ENCODE results near the gene PRMT7. TPM values are rescaled to one million over a fixed set of nuclear protein-coding genes. Genes with fewer than 3 reads are reported as not detected.

PRMT7 gene
- total RNA-seq, 2 experiments from 2014 or later, result 62.7 to 70.7 TPM

DNA sequence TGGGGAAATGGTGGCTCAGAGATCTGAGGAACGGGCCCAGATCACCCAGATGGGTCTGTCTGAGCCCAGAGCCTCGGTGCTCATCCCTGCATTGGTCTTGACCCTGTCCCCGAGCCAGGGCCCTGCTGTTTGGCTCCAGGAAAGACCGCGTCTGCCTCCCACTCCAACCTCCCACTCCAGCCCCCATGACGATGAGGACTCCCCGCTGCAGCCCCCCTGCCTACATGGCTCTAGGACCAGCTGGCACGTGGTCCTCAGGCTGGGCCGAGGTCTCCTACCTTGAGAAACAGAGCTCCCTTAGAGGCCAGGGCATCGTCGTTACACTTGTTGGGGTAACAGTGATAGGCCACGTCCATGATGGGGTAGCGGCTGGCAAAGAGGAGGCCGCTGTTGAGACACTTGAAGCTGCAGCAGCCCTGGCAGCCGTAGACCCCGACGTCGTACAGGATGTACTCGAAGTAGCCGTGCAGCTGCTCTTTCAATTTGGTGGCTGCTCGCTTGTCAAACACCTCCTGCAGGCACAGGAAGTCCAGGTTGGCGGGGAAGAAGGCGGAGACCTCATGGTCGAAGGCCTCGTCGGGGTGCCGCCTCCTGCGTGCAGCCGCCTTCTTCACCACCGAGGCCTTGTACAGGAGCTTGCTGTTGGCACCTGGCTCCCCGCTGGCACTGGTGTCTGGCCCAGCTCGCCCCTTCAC, 59.9 kb downstream of the PRMT7 start:
- no peaks in the 10 kb centered on the region for H3K36me3 Mint-ChIP-seq (ENCODE audit: low read depth)
- no peak overlapping the region for H3K27ac Mint-ChIP-seq
- intact Hi-C loops (cut with DNase I, micrococcal nuclease), result no loop called here
- no peak for ATAC-seq
- H3K4me3 Mint-ChIP-seq, result no peak overlapping the region
- peak; percentile 54 for DNase-seq
- POLR2A ChIA-PET, result interaction anchor here (1.2 kb wide), 1 partner anchor 11 kb away, joined by 4 read pairs; no protein-coding TSS in a partner anchor
- H3K9me3 Mint-ChIP-seq (ENCODE audit: low read depth), result no peaks in the 10 kb centered on the region
- peaks cover 5% of the 10 kb centered on the region for H3K27me3 Mint-ChIP-seq
- CTCF ChIA-PET, result interaction anchor here (1.0 to 1.5 kb wide), 6 partner anchors 11 to 109 kb away, joined by 3 to 6 read pairs (median 4); partner anchors contain the start of gene SLC7A6
- H3K4me1 Mint-ChIP-seq, result peaks cover 37% of the 10 kb centered on the region

- DNase-seq (no peak), ATAC-seq (no peak)
- H3K4me1 Mint-ChIP-seq, result peaks cover 37% of the 10 kb centered on the region
- H3K27me3 Mint-ChIP-seq, result peaks cover 3% of the 10 kb centered on the region
- ChIA-PET CTCF (interaction anchor here (1.0 to 1.5 kb wide), 5 partner anchors 10 to 139 kb away, joined by 3 to 6 read pairs (median 4); partner anchors contain the start of gene SLC7A6), POLR2A (interaction anchor here (1.2 kb wide), 1 partner anchor 11 kb away, joined by 4 read pairs; no protein-coding TSS in a partner anchor)
- intact Hi-C loops (cut with DNase I, micrococcal nuclease), result no loop called here
- H3K27ac Mint-ChIP-seq, result no peak overlapping the region
- H3K4me3 Mint-ChIP-seq, result no peak overlapping the region
- H3K36me3 Mint-ChIP-seq (ENCODE audit: low read depth), result no peaks in the 10 kb centered on the region
- H3K9me3 Mint-ChIP-seq (ENCODE audit: low read depth), result no peaks in the 10 kb centered on the region
Observed at GRCh38 chr16:68371276-68371651, 60.4 kb downstream of the PRMT7 start.

GRCh38 chr16:68371706-68372380, 61.0 kb downstream of the PRMT7 start:
- peaks cover 2% of the 10 kb centered on the region for H3K27me3 Mint-ChIP-seq
- no peak overlapping the region for H3K27ac Mint-ChIP-seq
- CTCF ChIA-PET, result interaction anchor here (0.8 to 1.5 kb wide), 5 partner anchors 8 to 139 kb away, joined by 3 to 6 read pairs (median 3); partner anchors contain the start of gene SLC7A6
- H3K9me3 Mint-ChIP-seq (ENCODE audit: low read depth), result no peaks in the 10 kb centered on the region
- POLR2A ChIA-PET, result interaction anchor here (1.2 kb wide), 1 partner anchor 10 kb away, joined by 4 read pairs; no protein-coding TSS in a partner anchor
- peaks cover 37% of the 10 kb centered on the region for H3K4me1 Mint-ChIP-seq
- no peaks in the 10 kb centered on the region for H3K36me3 Mint-ChIP-seq (ENCODE audit: low read depth)
- no peak for ATAC-seq
- H3K4me3 Mint-ChIP-seq, result no peak overlapping the region
- intact Hi-C loops (cut with DNase I, micrococcal nuclease), result no loop called here
- DNase-seq, result no peak

DNA sequence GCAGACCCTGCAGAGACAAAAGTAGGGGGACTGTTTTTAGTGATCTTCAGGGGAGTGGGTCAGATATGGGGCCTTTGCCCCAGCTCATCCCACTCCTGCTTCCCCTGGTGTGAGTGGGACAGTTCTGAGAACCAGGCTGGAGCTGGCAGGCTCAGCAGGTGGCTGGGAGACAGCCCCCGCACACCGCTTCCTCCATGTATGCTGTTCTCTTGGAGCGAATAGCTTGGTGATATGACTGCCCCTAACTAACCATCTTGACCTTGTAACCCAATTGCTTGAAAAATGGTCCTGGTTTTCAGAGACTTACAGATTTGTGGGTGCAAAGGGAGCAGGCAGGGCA, 61.5 kb downstream of the PRMT7 start:
- Mint-ChIP-seq H3K36me3 (ENCODE audit: low read depth) (no peaks in the 10 kb centered on the region), H3K4me3 (no peak overlapping the region), H3K27ac (no peak overlapping the region), H3K27me3 (peaks cover 2% of the 10 kb centered on the region), H3K4me1 (peaks cover 35% of the 10 kb centered on the region), H3K9me3 (ENCODE audit: low read depth) (no peaks in the 10 kb centered on the region)
- CTCF ChIA-PET, result interaction anchor here (0.8 to 1.4 kb wide), 2 partner anchors 8 to 138 kb away, joined by 3 read pairs; no protein-coding TSS in a partner anchor
- no peak for ATAC-seq
- intact Hi-C loops (cut with DNase I, micrococcal nuclease), result no loop called here
- DNase-seq, result no peak
- POLR2A ChIA-PET, result no interaction called here

DNA sequence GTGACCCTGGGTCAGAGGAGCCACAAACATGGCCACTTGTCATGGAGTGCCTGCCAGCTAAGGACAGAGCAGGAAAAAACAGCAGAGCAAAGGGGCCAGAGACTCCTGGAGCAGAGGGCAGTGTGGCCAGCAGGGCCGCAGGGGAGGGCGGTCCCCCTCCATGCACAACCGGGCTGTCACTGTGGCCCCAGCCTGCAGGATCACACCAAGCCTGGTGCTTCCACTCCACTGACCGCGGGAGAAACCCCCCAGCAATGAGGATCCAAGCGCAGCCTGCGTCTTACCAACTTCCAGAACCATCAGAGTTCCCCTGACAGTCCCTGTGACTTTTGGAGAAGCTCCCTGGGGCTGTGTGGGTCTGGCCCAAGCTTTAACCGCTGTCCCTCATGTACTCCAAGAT, 62.0 kb downstream of the PRMT7 start:
- ATAC-seq (no peak), DNase-seq (no peak)
- Mint-ChIP-seq H3K36me3 (ENCODE audit: low read depth) (no peaks in the 10 kb centered on the region), H3K4me1 (peaks cover 32% of the 10 kb centered on the region), H3K4me3 (no peak overlapping the region), H3K9me3 (ENCODE audit: low read depth) (no peaks in the 10 kb centered on the region), H3K27ac (no peak overlapping the region), H3K27me3 (no peaks in the 10 kb centered on the region)
- ChIA-PET CTCF (interaction anchor here (0.6 kb wide), 1 partner anchor 21 kb away, joined by 3 read pairs; no protein-coding TSS in a partner anchor), POLR2A (no interaction called here)
- intact Hi-C loops (cut with DNase I, micrococcal nuclease), result no loop called here

DNA sequence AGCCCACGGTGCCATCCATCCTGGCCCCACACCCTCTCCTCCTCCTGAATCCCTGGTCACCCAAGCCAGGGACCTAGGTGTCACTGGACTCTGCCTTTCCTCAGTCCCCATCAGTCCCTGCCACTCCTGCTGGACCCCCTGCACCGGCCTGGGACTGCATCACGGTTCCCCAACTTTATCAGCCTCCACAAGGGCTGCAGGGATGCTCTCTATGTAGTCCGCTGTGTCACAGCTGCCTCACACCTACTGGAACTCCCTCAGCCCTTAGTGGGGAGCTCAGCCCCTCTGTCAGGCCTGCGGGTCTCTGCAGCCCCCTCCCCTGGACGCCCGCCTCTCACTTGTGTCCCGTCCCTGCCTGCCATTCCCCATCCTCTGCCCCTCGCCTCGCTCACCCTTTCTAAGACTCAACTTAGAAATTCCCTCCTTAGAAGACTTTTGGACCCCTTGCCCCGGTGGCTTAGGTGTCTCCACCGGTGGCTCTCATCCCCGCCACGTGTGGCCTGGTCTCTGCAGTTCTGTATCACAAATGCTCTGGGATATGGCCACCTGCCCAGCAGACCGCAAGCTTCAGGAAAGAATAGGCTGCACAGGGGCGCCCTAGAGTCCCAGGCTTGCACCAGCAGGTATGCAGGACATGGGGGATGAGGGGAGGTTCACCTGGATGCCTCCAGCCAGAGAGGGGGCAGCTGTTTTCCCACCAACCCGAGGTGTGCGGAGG, 62.9 kb downstream of the PRMT7 start:
- H3K27ac Mint-ChIP-seq, result no peak overlapping the region
- intact Hi-C loops (cut with DNase I, micrococcal nuclease), result no loop called here
- H3K9me3 Mint-ChIP-seq (ENCODE audit: low read depth), result no peaks in the 10 kb centered on the region
- CTCF ChIA-PET, result interaction anchor here (0.6 kb wide), 1 partner anchor 20 kb away, joined by 3 read pairs; no protein-coding TSS in a partner anchor
- H3K4me1 Mint-ChIP-seq, result peaks cover 26% of the 10 kb centered on the region
- POLR2A ChIA-PET, result no interaction called here
- no peaks in the 10 kb centered on the region for H3K36me3 Mint-ChIP-seq (ENCODE audit: low read depth)
- no peak for ATAC-seq
- no peaks in the 10 kb centered on the region for H3K27me3 Mint-ChIP-seq
- DNase-seq, result no peak
- no peak overlapping the region for H3K4me3 Mint-ChIP-seq

DNA sequence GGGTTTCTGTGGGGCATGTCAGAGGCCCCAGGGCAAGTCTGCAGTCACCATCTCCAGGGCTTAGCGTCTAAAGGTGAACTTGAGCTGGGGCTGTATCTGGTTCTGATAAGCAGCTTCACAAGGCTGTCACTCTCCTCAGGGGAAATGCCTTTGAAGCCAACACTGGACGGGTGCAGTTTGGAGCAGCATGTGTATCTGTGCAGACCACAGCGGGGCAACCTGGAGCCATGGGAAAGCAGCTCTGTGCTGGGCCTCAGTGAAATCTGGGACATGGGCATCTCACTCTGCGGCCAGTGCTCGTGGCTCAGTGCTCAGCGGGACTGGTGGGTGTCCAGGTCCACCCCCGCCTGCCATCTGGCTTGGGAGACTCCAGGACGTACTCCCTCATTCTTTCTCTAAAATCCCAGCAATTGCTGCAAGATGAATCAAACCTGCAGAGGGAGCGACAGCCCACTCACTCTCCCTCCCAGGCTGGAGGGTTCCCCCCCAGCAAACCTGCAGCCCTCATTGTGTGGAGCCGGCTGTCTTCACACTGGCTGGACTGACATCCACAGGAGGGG, 63.5 kb downstream of the PRMT7 start:
- H3K27ac Mint-ChIP-seq, result no peak overlapping the region
- no peaks in the 10 kb centered on the region for H3K9me3 Mint-ChIP-seq (ENCODE audit: low read depth)
- H3K36me3 Mint-ChIP-seq (ENCODE audit: low read depth), result no peaks in the 10 kb centered on the region
- intact Hi-C loops (cut with DNase I, micrococcal nuclease), result no loop called here
- ChIA-PET CTCF (no interaction called here), POLR2A (no interaction called here)
- H3K4me1 Mint-ChIP-seq, result peaks cover 26% of the 10 kb centered on the region
- H3K27me3 Mint-ChIP-seq, result peaks cover 2% of the 10 kb centered on the region
- DNase-seq, result no peak
- H3K4me3 Mint-ChIP-seq, result no peak overlapping the region
- no peak for ATAC-seq

DNA sequence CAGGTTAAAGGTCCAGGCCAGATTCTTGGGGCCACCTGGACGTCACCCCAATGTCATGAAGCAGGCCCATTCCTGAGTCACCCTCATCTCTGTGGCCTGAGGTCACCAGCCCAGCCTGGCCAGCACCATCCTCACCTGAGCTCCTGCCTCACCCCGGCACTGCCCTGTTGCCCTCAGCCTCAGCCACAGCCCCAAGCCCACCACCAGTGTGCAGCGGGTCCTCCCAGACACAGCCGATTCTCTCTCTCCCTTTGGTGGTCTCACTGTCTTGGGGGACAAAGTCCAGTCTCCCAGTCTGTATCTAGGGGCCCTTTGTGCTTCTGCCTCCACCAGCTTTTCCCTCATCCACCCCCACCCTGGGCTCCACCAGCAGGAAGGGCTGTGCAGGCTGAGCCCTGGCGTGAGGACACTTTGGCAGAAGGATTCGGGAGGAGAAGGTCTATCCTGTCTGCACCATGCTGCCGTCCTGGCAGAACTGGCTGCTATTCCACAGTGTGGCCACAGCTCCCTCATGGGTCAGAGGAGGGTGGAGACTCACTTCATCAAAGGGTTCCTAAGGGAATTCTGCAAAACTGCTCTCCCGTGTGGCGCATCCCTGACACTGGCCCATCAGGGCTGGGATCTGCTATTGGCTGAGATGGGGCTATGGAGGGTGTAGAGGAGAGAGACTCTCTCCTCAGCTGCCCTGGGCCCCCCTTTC, 64.3 kb downstream of the PRMT7 start:
- CTCF ChIA-PET, result interaction anchor here (1.1 kb wide), 1 partner anchor 11 kb away, joined by 3 read pairs; no protein-coding TSS in a partner anchor
- intact Hi-C loops (cut with DNase I, micrococcal nuclease), result no loop called here
- Mint-ChIP-seq H3K27me3 (peaks cover 2% of the 10 kb centered on the region), H3K27ac (no peak overlapping the region), H3K4me1 (peaks cover 26% of the 10 kb centered on the region), H3K9me3 (ENCODE audit: low read depth) (no peaks in the 10 kb centered on the region), H3K4me3 (no peak overlapping the region), H3K36me3 (ENCODE audit: low read depth) (no peaks in the 10 kb centered on the region)
- ATAC-seq, result no peak
- DNase-seq, result no peak
- POLR2A ChIA-PET, result no interaction called here

DNA sequence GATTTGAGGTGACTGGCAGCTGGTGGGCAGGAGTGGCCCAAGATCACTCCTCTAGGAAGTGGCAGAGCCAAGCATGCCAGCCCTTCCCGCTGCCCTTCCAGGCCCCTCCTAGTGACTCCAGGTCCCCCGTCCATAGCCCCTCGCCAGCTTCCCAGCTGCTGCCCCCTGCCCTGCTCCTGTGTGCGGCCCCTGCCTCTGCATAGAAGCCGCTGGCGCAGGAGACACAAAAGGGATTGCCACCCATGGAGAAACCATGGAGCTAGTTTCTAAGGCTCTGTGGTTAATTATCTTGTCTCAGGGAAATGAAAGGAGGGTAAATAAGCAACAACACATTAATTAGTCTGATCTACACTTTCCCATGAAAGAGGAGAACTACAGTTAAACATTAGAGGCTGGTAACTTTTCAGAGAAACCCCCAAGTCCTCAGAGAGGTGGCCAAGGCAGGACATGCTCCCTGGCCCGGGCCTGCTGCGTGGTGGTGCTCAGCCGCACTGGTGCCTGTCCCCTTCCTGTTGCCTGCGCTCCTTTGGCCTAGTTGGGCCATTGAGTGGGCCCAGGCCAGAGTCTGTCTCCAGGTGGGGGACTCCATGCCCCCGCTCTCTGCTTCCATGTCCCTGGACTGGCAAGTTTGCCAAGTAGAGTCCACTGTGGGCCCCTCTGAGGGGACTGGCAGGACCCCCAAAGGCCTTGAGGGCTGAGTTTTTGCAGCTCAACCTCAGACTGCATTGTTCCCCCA, 65.2 kb downstream of the PRMT7 start:
- Mint-ChIP-seq H3K4me3 (no peak overlapping the region), H3K27me3 (peaks cover 2% of the 10 kb centered on the region), H3K36me3 (ENCODE audit: low read depth) (no peaks in the 10 kb centered on the region), H3K9me3 (ENCODE audit: low read depth) (no peaks in the 10 kb centered on the region), H3K27ac (no peak overlapping the region), H3K4me1 (peaks cover 18% of the 10 kb centered on the region)
- intact Hi-C loops (cut with DNase I, micrococcal nuclease), result no loop called here
- CTCF ChIA-PET, result interaction anchor here (0.6 to 1.1 kb wide), 2 partner anchors 10 to 12 kb away, joined by 3 read pairs; no protein-coding TSS in a partner anchor
- POLR2A ChIA-PET, result no interaction called here
- DNase-seq, result no peak
- ATAC-seq, result no peak

GRCh38 chr16:68376590-68376989, 65.8 kb downstream of the PRMT7 start:
- DNase-seq (no peak), ATAC-seq (no peak)
- ChIA-PET CTCF (interaction anchor here (0.6 to 1.1 kb wide), 3 partner anchors 11 to 21 kb away, joined by 3 read pairs; no protein-coding TSS in a partner anchor), POLR2A (no interaction called here)
- no peaks in the 10 kb centered on the region for H3K9me3 Mint-ChIP-seq (ENCODE audit: low read depth)
- H3K4me3 Mint-ChIP-seq, result no peak overlapping the region
- peaks cover 18% of the 10 kb centered on the region for H3K4me1 Mint-ChIP-seq
- intact Hi-C loops (cut with DNase I, micrococcal nuclease), result no loop called here
- H3K27me3 Mint-ChIP-seq, result peaks cover 2% of the 10 kb centered on the region
- no peak overlapping the region for H3K27ac Mint-ChIP-seq
- H3K36me3 Mint-ChIP-seq (ENCODE audit: low read depth), result no peaks in the 10 kb centered on the region

All from activated CD4-positive, alpha-beta T cell treated with anti-CD3 and anti-CD28 coated beads for 36 hours (primary cell).